Neural cell (in vitro differentiated cells): ENCODE data around the gene NKAIN2. TPM values are rescaled to one million over a fixed set of nuclear protein-coding genes. Genes with fewer than 3 reads are reported as not detected.

ENCODE experiments used
- polyA plus RNA-seq: library from polyadenylated mRNA; depleted of rRNA; stranded (reverse); fragments of >200 nt; gene quantifications from 2 replicates; pipeline ENCODE4 v1.2.3, GENCODE V29; 2014

The NKAIN2 gene
- polyA plus RNA-seq, 1 donor from 2014 or later, result 23.2 TPM

Other genes with a start within 250 kb of the NKAIN2 start
- gene TRDN, start 166.9 kb upstream of the NKAIN2 start, polyA plus RNA-seq, result not detected in 2 replicates